MM.1S (cell line): ENCODE data around the gene WBP1L.
"Not testable (repeated sequence)": the region's sequence is repeated elsewhere in the genome, so short reads cannot be mapped to it uniquely, and the experiment has no call there.

ENCODE experiments used
- EZH2phosphoT487 ChIP-seq: fragments of 300-600 bp; sonication (generic); IDR thresholded peaks from 2 replicates; pipeline ENCODE4 v1.6.1; 2018; ENCODE audit warnings: antibody characterized with exemption, low read length
- TF ChIP-seq, protein P1 (sequence below): fragments of 300-600 bp; sonication (generic); IDR thresholded peaks from 2 replicates; pipeline ENCODE4 v1.5.1; 2016; ENCODE audit warnings: antibody characterized with exemption, low read length, mixed read lengths

DNA sequence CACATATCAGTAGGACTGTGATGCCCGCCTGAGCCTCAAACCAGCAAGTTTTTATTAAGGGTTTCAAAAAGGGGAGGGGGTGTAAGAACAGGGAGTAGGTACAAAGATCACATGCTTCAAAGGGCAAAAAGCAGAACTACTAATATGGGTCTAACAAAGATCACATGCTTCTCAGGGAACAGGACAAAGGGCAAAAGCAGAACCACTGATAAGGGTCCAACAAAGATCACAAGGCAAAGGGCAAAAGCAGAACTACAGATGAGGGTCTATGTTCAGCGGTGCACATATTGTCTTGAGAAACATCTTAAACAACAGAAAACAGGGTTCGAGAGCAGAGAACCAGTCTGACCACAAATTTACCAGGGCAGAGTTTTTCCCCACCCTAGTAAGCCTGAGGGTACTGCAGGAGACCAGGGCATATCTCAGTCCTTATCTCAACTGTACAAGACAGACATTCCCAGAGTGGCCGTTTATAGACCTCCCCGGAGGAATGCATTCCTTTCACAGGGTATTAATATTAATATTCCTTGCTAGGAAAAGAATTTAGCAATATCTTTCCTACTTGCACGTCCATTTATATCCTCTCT lies 100.5 kb downstream of the WBP1L start:
- TF ChIP-seq, protein P1, sequence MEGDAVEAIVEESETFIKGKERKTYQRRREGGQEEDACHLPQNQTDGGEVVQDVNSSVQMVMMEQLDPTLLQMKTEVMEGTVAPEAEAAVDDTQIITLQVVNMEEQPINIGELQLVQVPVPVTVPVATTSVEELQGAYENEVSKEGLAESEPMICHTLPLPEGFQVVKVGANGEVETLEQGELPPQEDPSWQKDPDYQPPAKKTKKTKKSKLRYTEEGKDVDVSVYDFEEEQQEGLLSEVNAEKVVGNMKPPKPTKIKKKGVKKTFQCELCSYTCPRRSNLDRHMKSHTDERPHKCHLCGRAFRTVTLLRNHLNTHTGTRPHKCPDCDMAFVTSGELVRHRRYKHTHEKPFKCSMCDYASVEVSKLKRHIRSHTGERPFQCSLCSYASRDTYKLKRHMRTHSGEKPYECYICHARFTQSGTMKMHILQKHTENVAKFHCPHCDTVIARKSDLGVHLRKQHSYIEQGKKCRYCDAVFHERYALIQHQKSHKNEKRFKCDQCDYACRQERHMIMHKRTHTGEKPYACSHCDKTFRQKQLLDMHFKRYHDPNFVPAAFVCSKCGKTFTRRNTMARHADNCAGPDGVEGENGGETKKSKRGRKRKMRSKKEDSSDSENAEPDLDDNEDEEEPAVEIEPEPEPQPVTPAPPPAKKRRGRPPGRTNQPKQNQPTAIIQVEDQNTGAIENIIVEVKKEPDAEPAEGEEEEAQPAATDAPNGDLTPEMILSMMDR = not testable (repeated sequence)
- TF ChIP-seq EZH2phosphoT487 = not testable (repeated sequence)
